AG10803 (cell line): ENCODE results near the gene ETV6.

Experiments
- DNase-seq: peaks from one replicate; pipeline ENCODE4 v3.0.0; 2010; ENCODE audit warnings: low read depth
- H3K4me3 ChIP-seq: 2 replicates; pipeline ENCODE4 v1.5.1; 2011; ENCODE audit warnings: mild to moderate bottlenecking, low read length, control low read depth
- TF ChIP-seq, protein P1 (sequence below): conservative IDR thresholded peaks from 2 replicates; pipeline ENCODE4 v1.5.1; 2011; ENCODE audit warnings: mild to moderate bottlenecking, low read length, control low read depth, inconsistent platforms

ETV6 gene

GRCh38 chr12:11847539-11847938 is 198.1 kb downstream of the ETV6 start:
- TF ChIP-seq, protein P1, sequence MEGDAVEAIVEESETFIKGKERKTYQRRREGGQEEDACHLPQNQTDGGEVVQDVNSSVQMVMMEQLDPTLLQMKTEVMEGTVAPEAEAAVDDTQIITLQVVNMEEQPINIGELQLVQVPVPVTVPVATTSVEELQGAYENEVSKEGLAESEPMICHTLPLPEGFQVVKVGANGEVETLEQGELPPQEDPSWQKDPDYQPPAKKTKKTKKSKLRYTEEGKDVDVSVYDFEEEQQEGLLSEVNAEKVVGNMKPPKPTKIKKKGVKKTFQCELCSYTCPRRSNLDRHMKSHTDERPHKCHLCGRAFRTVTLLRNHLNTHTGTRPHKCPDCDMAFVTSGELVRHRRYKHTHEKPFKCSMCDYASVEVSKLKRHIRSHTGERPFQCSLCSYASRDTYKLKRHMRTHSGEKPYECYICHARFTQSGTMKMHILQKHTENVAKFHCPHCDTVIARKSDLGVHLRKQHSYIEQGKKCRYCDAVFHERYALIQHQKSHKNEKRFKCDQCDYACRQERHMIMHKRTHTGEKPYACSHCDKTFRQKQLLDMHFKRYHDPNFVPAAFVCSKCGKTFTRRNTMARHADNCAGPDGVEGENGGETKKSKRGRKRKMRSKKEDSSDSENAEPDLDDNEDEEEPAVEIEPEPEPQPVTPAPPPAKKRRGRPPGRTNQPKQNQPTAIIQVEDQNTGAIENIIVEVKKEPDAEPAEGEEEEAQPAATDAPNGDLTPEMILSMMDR, result no peak
- DNase-seq, result no peak
- no peak overlapping the region for H3K4me3 ChIP-seq

DNA sequence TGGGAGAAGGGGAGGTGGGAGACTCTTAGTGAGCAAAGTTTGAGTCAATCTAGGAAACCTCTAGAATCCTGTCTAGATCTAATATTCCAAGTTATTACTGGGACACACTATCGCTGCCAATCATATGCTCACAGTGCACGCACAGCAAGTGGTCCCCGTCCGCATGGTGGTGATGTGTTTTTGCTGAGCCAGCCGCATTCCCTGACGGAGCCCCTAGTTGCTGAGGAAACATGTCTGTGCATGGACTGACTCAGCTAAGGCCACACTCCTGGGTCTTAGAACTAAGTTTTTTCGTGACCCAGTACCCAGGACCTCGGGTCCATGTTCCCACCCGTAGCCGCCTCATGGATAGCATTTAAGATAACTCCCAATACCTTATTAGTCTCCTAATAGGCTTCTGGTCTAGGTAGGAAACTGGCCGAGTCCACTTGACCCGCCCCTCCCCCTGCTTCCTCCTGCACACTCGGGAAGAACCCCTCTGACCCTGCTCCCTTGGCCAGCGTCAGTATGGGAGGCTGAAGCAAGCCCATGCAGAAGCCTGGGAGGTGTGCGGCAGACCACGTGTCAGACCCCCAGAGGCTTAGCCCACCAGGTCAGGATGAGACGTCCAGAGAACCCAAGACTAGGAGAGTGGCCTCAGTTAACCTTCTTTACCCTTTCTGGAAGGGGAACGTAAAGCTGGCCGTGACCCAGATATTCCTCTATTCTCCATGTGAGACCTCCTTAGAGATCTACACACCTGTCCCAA is 200.5 kb downstream of the ETV6 start:
- DNase-seq, result no peak
- TF ChIP-seq, protein P1, result no peak
- no peak overlapping the region for H3K4me3 ChIP-seq

GRCh38 chr12:11853126-11853525 is 203.7 kb downstream of the ETV6 start:
- H3K4me3 ChIP-seq, result no peak overlapping the region
- DNase-seq, result no peak
- TF ChIP-seq, protein P1, result no peak

DNA sequence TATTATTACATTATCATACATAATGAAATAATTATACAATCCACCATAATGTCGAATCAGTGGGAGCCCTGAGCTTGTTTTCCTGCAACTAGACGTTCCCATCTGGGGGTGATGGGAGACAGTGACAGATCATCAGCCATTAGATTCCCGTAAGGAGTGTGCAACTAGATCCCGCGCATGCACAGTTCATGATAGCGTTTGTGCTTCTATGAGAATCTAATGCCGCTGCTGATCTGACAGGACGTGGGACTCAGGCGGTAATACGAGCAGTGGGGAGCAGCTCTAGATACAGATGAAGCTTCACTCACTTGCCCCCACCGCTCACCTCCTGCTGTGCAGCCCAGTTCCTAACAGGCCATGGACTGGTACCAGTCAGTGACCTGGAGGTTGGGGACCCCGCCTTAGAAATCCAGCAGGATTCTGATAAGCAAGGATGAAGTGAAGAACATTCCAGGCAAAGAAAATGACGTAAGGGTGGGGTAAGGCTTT is 204.6 kb downstream of the ETV6 start:
- DNase-seq, result no peak
- TF ChIP-seq, protein P1, result no peak
- H3K4me3 ChIP-seq, result no peak overlapping the region

DNA sequence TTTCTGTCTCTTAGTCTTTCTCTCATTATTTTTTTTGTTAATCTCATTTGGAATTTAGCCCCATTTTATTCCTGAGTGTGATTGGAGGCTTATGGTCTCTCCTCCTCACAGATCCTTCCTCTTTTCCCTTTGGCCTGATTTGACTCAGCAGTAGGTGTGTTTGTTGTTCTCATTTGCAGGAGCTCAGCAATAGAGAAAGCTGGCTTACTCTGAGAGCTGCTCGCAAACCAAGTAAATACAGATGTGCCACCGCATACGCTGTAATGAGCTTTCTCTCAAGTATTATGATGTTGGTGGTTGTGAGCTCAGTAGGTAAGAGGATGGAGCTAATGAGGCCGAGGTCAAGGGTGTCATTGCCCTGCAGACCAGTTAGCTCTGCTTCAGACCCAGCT is 206.5 kb downstream of the ETV6 start:
- no peak for DNase-seq
- no peak overlapping the region for H3K4me3 ChIP-seq
- TF ChIP-seq, protein P1, result no peak

- H3K4me3 ChIP-seq, result no peak overlapping the region
- no peak for DNase-seq
- TF ChIP-seq, protein P1, result no peak
Measured at GRCh38 chr12:11856971-11857370, 207.5 kb downstream of the ETV6 start.

GRCh38 chr12:11859705-11860425 is 210.4 kb downstream of the ETV6 start:
- no peak for DNase-seq
- H3K4me3 ChIP-seq, result no peak overlapping the region
- TF ChIP-seq, protein P1, result no peak
